GM23338 (cell line): ENCODE results near the gene ARHGAP32. TPM values are rescaled to one million over a fixed set of nuclear protein-coding genes. Genes with fewer than 3 reads are reported as not detected.

Experiments
- ATAC-seq: fragments of 200-7000 bp; cut with Tn5 transposase; 3 replicates; pipeline ENCODE4 v1.9.1; 2020
- DNase-seq: peaks from one replicate; pipeline ENCODE4 v3.0.0-alpha.2; 2015; ENCODE audit warnings: low spot score
- H2AFZ ChIP-seq: fragments of 200-600 bp; sonication (generic); 2 replicates; pipeline ENCODE4 v1.8.0; 2016; ENCODE audit warnings: antibody characterized with exemption, mild to moderate bottlenecking, moderate library complexity
- H3F3A ChIP-seq: fragments of 200-600 bp; sonication (generic); replicated peaks from 2 replicates; pipeline ENCODE4 v1.8.0; 2017; ENCODE audit warnings: antibody characterized with exemption, mixed run types, low read depth
- H3K27ac ChIP-seq: fragments of 200-600 bp; sonication (generic); 2 replicates; pipeline ENCODE4 v1.6.1; 2016; ENCODE audit warnings: low read depth
- H3K27me3 ChIP-seq: fragments of 200-600 bp; sonication (generic); 2 replicates; pipeline ENCODE4 v1.8.0; 2016; ENCODE audit warnings: mild to moderate bottlenecking, mixed run types, moderate library complexity; ENCODE audit not compliant: insufficient read depth
- H3K36me3 ChIP-seq: fragments of 200-600 bp; sonication (generic); 2 replicates; pipeline ENCODE4 v1.8.0; 2016; ENCODE audit warnings: mild to moderate bottlenecking; ENCODE audit not compliant: insufficient read depth
- H3K4me1 ChIP-seq: fragments of 200-600 bp; sonication (generic); 2 replicates; pipeline ENCODE4 v1.8.0; 2016; ENCODE audit warnings: mild to moderate bottlenecking, moderate library complexity; ENCODE audit not compliant: insufficient read depth
- H3K4me2 ChIP-seq: fragments of 200-600 bp; sonication (generic); 2 replicates; pipeline ENCODE4 v1.7.1; 2017; ENCODE audit warnings: mixed run types
- H3K4me3 ChIP-seq: fragments of 200-600 bp; sonication (generic); 2 replicates; pipeline ENCODE4 v1.6.1; 2016; ENCODE audit warnings: mixed run types
- H3K79me2 ChIP-seq: fragments of 200-600 bp; sonication (generic); replicated peaks from 2 replicates; pipeline ENCODE4 v1.8.0; 2017; ENCODE audit warnings: mild to moderate bottlenecking; ENCODE audit not compliant: insufficient read depth
- H3K9me2 ChIP-seq: fragments of 200-600 bp; sonication (generic); 2 replicates; pipeline ENCODE4 v1.8.0; 2017; ENCODE audit not compliant: insufficient read depth
- H4K20me1 ChIP-seq: fragments of 200-600 bp; sonication (generic); replicated peaks from 2 replicates; pipeline ENCODE4 v1.8.0; 2017; ENCODE audit warnings: mild to moderate bottlenecking; ENCODE audit not compliant: insufficient read depth
- H3K27ac Mint-ChIP-seq: 2 replicates; pipeline ENCODE4 v1.8.0; 2020; ENCODE audit warnings: inconsistent platforms, mild to moderate bottlenecking, moderate library complexity, mixed read lengths
- H3K27me3 Mint-ChIP-seq: 3 replicates; pipeline ENCODE4 v1.8.0; 2022; ENCODE audit warnings: low read depth, mild to moderate bottlenecking, moderate library complexity, mixed read lengths, inconsistent platforms; ENCODE audit not compliant: insufficient read depth, poor library complexity
- H3K36me3 Mint-ChIP-seq: 3 replicates; pipeline ENCODE4 v1.8.0; 2021; ENCODE audit warnings: low read depth, mild to moderate bottlenecking, inconsistent platforms, moderate library complexity, mixed read lengths
- H3K4me1 Mint-ChIP-seq: 3 replicates; pipeline ENCODE4 v1.8.0; 2020; ENCODE audit warnings: mild to moderate bottlenecking, inconsistent platforms, mixed read lengths
- H3K4me3 Mint-ChIP-seq: 3 replicates; pipeline ENCODE4 v1.8.0; 2021; ENCODE audit warnings: moderate library complexity, mild to moderate bottlenecking, inconsistent platforms, mixed read lengths
- H3K9me3 Mint-ChIP-seq: 3 replicates; pipeline ENCODE4 v1.8.0; 2020; ENCODE audit warnings: moderate library complexity, mild to moderate bottlenecking, inconsistent platforms, mixed read lengths
- CREB1 ChIP-seq: fragments of 250-450 bp; sonication (Bioruptor Pico); IDR thresholded peaks from 2 replicates; pipeline ENCODE4 v1.5.0; 2020; ENCODE audit warnings: low read depth, mild to moderate bottlenecking, moderate library complexity
- CTCF ChIP-seq, 2 experiments: fragments of 200-600 bp in 1 of 2; sonication (generic) in 1 of 2; conservative IDR thresholded peaks; 2 replicates each; pipeline versions ENCODE4 v1.5.1 to v1.6.1; 2016 to 2017; ENCODE audit warnings: antibody characterized with exemption in 2 of 2, low read depth in 2 of 2, mild to moderate bottlenecking in 2 of 2, moderate library complexity in 1 of 2
- ETS1 ChIP-seq: IDR thresholded peaks from 2 replicates; pipeline ENCODE4 v1.6.1; 2016; ENCODE audit warnings: antibody characterized with exemption
- EZH2 ChIP-seq: fragments of 200-600 bp; sonication (generic); IDR thresholded peaks from one replicate; pipeline ENCODE4 v1.8.0; 2017; ENCODE audit warnings: antibody characterized with exemption, mild to moderate bottlenecking, low read depth; ENCODE audit not compliant: unreplicated experiment
- EZH2phosphoT487 ChIP-seq: fragments of 200-600 bp; sonication (generic); IDR thresholded peaks from one replicate; pipeline ENCODE4 v1.8.1; 2018; ENCODE audit warnings: antibody characterized with exemption; ENCODE audit not compliant: unreplicated experiment
- JUNB ChIP-seq: IDR thresholded peaks from one replicate; pipeline ENCODE4 v1.6.1; 2016; ENCODE audit warnings: antibody characterized with exemption; ENCODE audit not compliant: unreplicated experiment
- NANOG ChIP-seq: IDR thresholded peaks from 2 replicates; pipeline ENCODE4 v1.6.1; 2016; ENCODE audit warnings: antibody characterized with exemption, borderline replicate concordance
- POLR2AphosphoS5 ChIP-seq: IDR thresholded peaks from 2 replicates; pipeline ENCODE4 v1.6.1; 2016; ENCODE audit warnings: antibody characterized with exemption, low read depth
- REST ChIP-seq: IDR thresholded peaks from one replicate; pipeline ENCODE4 v1.6.1; 2018; ENCODE audit warnings: antibody characterized with exemption; ENCODE audit not compliant: unreplicated experiment
- STAT1 ChIP-seq: IDR thresholded peaks from one replicate; pipeline ENCODE4 v1.6.1; 2016; ENCODE audit warnings: antibody characterized with exemption; ENCODE audit not compliant: unreplicated experiment
- ZNF114 ChIP-seq: fragments of 250-450 bp; sonication (Bioruptor Pico); IDR thresholded peaks from 2 replicates; pipeline ENCODE4 v1.5.0; 2020; ENCODE audit warnings: mild to moderate bottlenecking, moderate library complexity
- ZNF331 ChIP-seq: fragments of 250-450 bp; sonication (Bioruptor Pico); IDR thresholded peaks from 2 replicates; pipeline ENCODE4 v1.5.0; 2020; ENCODE audit warnings: low read depth, mild to moderate bottlenecking, moderate library complexity
- polyA plus RNA-seq: library from polyadenylated mRNA; unstranded; fragments of >200 nt; fragmentation: Nextera tagmentation; extraction: Ambion mirVana; gene quantifications from 2 replicates; pipeline ENCODE4 v1.2.1, GENCODE V29; 2016
- total RNA-seq: library from RNA; depleted of rRNA; stranded (reverse); fragments of >200 nt; shearing (Covaris generic); gene quantifications from 2 replicates; pipeline ENCODE4 v1.2.3, GENCODE V29; 2014

The ARHGAP32 gene
- total and polyA plus RNA-seq, 2 experiments from 2014 or later: 3.9 to 17.2 TPM

- TF ChIP-seq ETS1: no peak
- TF ChIP-seq CTCF (conservative IDR thresholded peaks at IDR 0.05; ENCODE audit: low read depth in 2 of 2): no peak
- no peak for TF ChIP-seq ZNF331 (CRISPR knock-in tag)
- TF ChIP-seq NANOG: no peak
- TF ChIP-seq CREB1 (CRISPR knock-in tag): no peak
- TF ChIP-seq EZH2: no peak
- no peak for TF ChIP-seq ZNF114 (CRISPR knock-in tag)
These were observed 48.8 kb downstream of the ARHGAP32 start (continued) for GRCh38 chr11:129143335-129143734.

GRCh38 chr11:129141748-129142523 lies 50.2 kb downstream of the ARHGAP32 start:
- Mint-ChIP-seq H3K4me3 (no peak overlapping the region), H3K4me1 (peaks cover 33% of the 10 kb centered on the region), H3K36me3 (peaks cover 3% of the 10 kb centered on the region; the same call in 1 of the 3 replicates), H3K9me3 (no peaks in the 10 kb centered on the region), H3K27me3 (no peaks in the 10 kb centered on the region), H3K27ac (0 out of 2 replicates have a peak overlapping the region, but pooled peaks have one; percentile 44)
- Histone ChIP-seq H3K36me3 (no peaks in the 10 kb centered on the region), H3K9me2 (no peaks in the 10 kb centered on the region), H3K79me2 (peaks cover 12% of the 10 kb centered on the region; the same call in 1 of the 2 replicates), H3K27me3 (no peaks in the 10 kb centered on the region), H4K20me1 (no peaks in the 10 kb centered on the region), H3K4me2 (no peak overlapping the region), H2AFZ (no peak overlapping the region), H3F3A (no peaks in the 10 kb centered on the region), H3K4me3 (no peak overlapping the region), H3K4me1 (peaks cover 30% of the 10 kb centered on the region), H3K27ac (no peak overlapping the region)
- ATAC-seq (no peak), DNase-seq (no peak)
- TF ChIP-seq ZNF114 (CRISPR knock-in tag) (no peak), NANOG (no peak), CTCF (conservative IDR thresholded peaks at IDR 0.05; ENCODE audit: low read depth in 2 of 2) (no peak), EZH2phosphoT487 (no peak), POLR2AphosphoS5 (no peak), ZNF331 (CRISPR knock-in tag) (no peak), STAT1 (no peak), ETS1 (no peak), JUNB (no peak), CREB1 (CRISPR knock-in tag) (no peak), EZH2 (no peak), REST (no peak)
